Fibroblast of gingiva (primary cell): ENCODE results near the gene IGFALS.

Source experiments
- DNase-seq: peaks from one replicate; pipeline ENCODE4 v3.0.0-alpha.2; 2011; ENCODE audit warnings: low read depth

Gene IGFALS

GRCh38 chr16:1743376-1744337 lies 49.8 kb downstream of the IGFALS start:
- DNase-seq: no peak

- no peak for DNase-seq
These were observed 51.8 kb downstream of the IGFALS start for GRCh38 chr16:1741553-1742165.

- no peak for DNase-seq
These were observed 52.6 kb downstream of the IGFALS start for GRCh38 chr16:1740781-1741490.
